C4-2B (cell line): ENCODE measurements around the gene RBBP8NL.

ENCODE experiments used
- ZFX ChIP-seq: fragments of 450-650 bp; IDR thresholded peaks from 2 replicates; pipeline ENCODE4 v1.6.1; 2017
- TF ChIP-seq, protein P1 (sequence below): fragments of 450-650 bp; conservative IDR thresholded peaks from 2 replicates; pipeline ENCODE4 v1.5.1; 2017; ENCODE audit warnings: mild to moderate bottlenecking

DNA sequence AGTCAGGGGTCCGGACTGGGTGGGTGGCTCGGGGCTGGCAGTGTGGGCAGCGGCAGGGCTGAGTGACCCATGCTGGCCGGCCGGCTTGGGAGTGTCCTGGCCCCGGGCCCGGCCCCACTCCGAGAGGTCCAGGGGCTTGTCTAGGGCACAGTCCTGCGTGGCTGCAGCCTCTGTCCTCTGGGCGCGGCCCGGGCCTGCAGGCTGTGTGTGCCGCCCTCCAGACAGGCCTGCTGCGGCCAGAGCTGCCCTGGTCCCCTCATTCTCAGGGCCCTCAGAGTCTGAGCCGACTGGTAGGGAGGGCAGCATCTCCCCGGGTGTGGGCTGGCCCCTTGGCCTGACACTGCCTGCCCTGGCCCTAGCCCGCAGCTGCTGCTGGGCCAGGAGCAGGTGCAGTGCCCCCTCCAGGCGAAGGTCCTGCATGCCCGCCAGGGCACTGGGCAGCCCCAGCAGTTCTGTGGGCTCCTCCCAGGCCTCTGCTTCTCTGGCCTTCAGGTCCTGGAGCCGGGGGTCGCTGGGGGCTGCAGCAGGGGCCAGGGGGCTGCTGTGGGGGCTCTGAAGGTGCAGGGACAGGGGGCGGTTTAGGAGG, 13.3 kb downstream of the RBBP8NL start:
- TF ChIP-seq, protein P1, sequence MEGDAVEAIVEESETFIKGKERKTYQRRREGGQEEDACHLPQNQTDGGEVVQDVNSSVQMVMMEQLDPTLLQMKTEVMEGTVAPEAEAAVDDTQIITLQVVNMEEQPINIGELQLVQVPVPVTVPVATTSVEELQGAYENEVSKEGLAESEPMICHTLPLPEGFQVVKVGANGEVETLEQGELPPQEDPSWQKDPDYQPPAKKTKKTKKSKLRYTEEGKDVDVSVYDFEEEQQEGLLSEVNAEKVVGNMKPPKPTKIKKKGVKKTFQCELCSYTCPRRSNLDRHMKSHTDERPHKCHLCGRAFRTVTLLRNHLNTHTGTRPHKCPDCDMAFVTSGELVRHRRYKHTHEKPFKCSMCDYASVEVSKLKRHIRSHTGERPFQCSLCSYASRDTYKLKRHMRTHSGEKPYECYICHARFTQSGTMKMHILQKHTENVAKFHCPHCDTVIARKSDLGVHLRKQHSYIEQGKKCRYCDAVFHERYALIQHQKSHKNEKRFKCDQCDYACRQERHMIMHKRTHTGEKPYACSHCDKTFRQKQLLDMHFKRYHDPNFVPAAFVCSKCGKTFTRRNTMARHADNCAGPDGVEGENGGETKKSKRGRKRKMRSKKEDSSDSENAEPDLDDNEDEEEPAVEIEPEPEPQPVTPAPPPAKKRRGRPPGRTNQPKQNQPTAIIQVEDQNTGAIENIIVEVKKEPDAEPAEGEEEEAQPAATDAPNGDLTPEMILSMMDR = no peak
- no peak for TF ChIP-seq ZFX
